OCI-LY3 (cell line): Measurements from ENCODE around the gene ACIN1.

Experiments used
- H2AFZ ChIP-seq: fragments of 200-600, 300-600 bp; shearing (Covaris generic); 2 replicates; pipeline ENCODE4 v1.6.0; 2014; ENCODE audit warnings: antibody characterized with exemption, low read depth, low read length
- H3K27ac ChIP-seq: fragments of 200-600, 300-600 bp; sonication (generic); 2 replicates; pipeline ENCODE4 v1.5.1; 2014; ENCODE audit warnings: mild to moderate bottlenecking, low read length, moderate library complexity, mixed read lengths
- H3K27me3 ChIP-seq: fragments of 200-600, 300-600 bp; sonication (generic); 2 replicates; pipeline ENCODE4 v1.6.1; 2014; ENCODE audit warnings: low read depth, low read length, mixed read lengths
- H3K36me3 ChIP-seq: fragments of 200-600, 300-600 bp; sonication (generic); replicated peaks from 2 replicates; pipeline ENCODE3; 2014; ENCODE audit warnings: low read depth, low read length, mixed read lengths
- H3K4me1 ChIP-seq: fragments of 300-600, 200-600 bp; sonication (generic); 2 replicates; pipeline ENCODE4 v1.6.1; 2014; ENCODE audit warnings: low read length, mixed read lengths
- H3K4me2 ChIP-seq: fragments of 200-600, 300-600 bp; sonication (generic); 2 replicates; pipeline ENCODE4 v1.6.1; 2014; ENCODE audit warnings: low read length, mixed read lengths
- H3K4me3 ChIP-seq: fragments of 300-600, 200-600 bp; sonication (generic); 2 replicates; pipeline ENCODE4 v1.5.1; 2014; ENCODE audit warnings: antibody characterized with exemption, mild to moderate bottlenecking, low read length, moderate library complexity
- H3K79me2 ChIP-seq: fragments of 300-600, 200-600 bp; shearing (Covaris generic); 2 replicates; pipeline ENCODE4 v1.6.1; 2014; ENCODE audit warnings: mild to moderate bottlenecking, low read length, mixed read lengths
- H3K9ac ChIP-seq: fragments of 300-600, 200-600 bp; shearing (Covaris generic); 2 replicates; pipeline ENCODE4 v1.6.0; 2014; ENCODE audit warnings: mild to moderate bottlenecking, low read length, moderate library complexity
- H3K9me3 ChIP-seq: fragments of 200-600, 300-600 bp; shearing (Covaris generic); 2 replicates; pipeline ENCODE4 v1.6.1; 2014; ENCODE audit warnings: low read length, mixed read lengths; ENCODE audit not compliant: insufficient read depth
- H4K20me1 ChIP-seq: fragments of 200-600, 300-600 bp; sonication (generic); 2 replicates; pipeline ENCODE4 v1.6.1; 2016; ENCODE audit warnings: low read length, mixed read lengths; ENCODE audit not compliant: insufficient read depth
- EZH2phosphoT487 ChIP-seq: fragments of 200-600 bp; shearing (Covaris generic); IDR thresholded peaks from 2 replicates; pipeline ENCODE4 v1.6.1; 2018; ENCODE audit warnings: antibody characterized with exemption, mixed run types, low read depth
- TF ChIP-seq, protein P1 (sequence below): fragments of 200-600, 300-600 bp; sonication (generic); IDR thresholded peaks from 2 replicates; pipeline ENCODE4 v1.5.1; 2014; ENCODE audit warnings: antibody characterized with exemption, low read length, low read depth

ACIN1 gene

DNA sequence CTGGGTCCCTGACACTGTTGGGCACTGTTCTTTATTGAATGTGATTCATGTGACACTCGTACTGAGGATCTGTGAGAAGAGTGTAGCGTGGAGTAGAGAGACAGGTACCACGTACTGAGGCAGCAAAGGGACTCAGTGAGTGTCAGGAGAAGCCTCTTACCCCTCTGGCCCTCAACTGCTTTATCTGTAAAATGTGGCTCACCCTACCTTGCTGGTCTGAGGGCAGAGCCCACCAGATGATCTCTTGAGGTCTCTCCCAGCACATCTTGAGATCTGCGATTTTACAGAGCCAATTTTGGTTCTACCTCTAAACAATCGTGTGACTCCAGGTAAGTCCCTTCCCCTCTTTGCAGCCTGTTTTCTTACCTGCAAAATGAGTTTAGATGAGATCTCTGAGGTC lies 21.0 kb upstream of the ACIN1 start:
- no peak for TF ChIP-seq EZH2phosphoT487
- TF ChIP-seq, protein P1, sequence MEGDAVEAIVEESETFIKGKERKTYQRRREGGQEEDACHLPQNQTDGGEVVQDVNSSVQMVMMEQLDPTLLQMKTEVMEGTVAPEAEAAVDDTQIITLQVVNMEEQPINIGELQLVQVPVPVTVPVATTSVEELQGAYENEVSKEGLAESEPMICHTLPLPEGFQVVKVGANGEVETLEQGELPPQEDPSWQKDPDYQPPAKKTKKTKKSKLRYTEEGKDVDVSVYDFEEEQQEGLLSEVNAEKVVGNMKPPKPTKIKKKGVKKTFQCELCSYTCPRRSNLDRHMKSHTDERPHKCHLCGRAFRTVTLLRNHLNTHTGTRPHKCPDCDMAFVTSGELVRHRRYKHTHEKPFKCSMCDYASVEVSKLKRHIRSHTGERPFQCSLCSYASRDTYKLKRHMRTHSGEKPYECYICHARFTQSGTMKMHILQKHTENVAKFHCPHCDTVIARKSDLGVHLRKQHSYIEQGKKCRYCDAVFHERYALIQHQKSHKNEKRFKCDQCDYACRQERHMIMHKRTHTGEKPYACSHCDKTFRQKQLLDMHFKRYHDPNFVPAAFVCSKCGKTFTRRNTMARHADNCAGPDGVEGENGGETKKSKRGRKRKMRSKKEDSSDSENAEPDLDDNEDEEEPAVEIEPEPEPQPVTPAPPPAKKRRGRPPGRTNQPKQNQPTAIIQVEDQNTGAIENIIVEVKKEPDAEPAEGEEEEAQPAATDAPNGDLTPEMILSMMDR = no peak

DNA sequence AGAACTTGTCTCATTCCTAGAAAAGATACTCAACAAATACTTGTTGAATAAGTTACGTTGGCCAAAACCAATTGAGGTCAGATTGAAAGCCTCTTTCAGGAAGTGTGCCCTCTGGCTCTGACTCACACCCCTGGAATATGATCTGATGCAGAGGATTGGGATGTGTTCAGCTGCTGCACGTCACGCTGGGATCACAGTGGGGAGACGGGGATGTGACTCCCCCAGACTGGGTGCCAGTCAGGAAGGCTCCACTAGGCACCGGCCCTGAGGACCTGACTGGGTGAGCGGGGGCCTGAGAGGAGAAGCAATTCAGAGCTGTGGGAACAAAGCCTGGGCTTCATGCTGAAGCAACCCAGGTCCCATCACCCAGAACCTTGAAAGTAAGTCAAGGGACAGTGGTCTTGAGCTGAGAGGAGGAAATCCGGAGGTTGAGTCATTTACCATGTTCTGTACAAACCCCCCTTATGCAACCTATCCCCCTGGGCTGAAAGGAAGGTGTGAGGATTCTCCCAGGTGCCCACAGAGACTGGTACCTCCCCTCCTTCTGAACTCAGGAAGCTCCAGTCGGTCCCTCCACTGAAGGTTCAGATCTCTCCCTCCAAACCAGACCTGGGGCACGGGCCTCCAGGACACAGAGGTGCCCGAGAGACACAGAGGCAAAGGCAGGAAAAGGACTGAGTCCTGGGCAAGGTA lies 20.2 kb upstream of the ACIN1 start:
- no peaks in the 10 kb centered on the region for H3K9me3 ChIP-seq
- H3K27ac ChIP-seq = no peak overlapping the region
- TF ChIP-seq, protein P1 = no peak
- H3K4me2 ChIP-seq = no peak overlapping the region
- H3K9ac ChIP-seq = no peak overlapping the region
- peaks cover 44% of the 10 kb centered on the region for H3K27me3 ChIP-seq
- H3K79me2 ChIP-seq = no peaks in the 10 kb centered on the region
- peaks cover 13% of the 10 kb centered on the region for H3K4me1 ChIP-seq
- H3K36me3 ChIP-seq = no peaks in the 10 kb centered on the region
- no peak overlapping the region for H2AFZ ChIP-seq
- H4K20me1 ChIP-seq = no peaks in the 10 kb centered on the region
- no peak overlapping the region for H3K4me3 ChIP-seq

More for the DNA sequence above, 21.0 kb upstream of the ACIN1 start:
- Histone ChIP-seq H3K27me3 (peaks cover 39% of the 10 kb centered on the region), H3K9me3 (no peaks in the 10 kb centered on the region), H3K79me2 (no peaks in the 10 kb centered on the region), H3K27ac (no peak overlapping the region), H3K36me3 (no peaks in the 10 kb centered on the region), H3K4me2 (no peak overlapping the region), H3K4me1 (peaks cover 19% of the 10 kb centered on the region), H3K4me3 (no peak overlapping the region), H4K20me1 (no peaks in the 10 kb centered on the region), H3K9ac (no peak overlapping the region), H2AFZ (no peak overlapping the region)

DNA sequence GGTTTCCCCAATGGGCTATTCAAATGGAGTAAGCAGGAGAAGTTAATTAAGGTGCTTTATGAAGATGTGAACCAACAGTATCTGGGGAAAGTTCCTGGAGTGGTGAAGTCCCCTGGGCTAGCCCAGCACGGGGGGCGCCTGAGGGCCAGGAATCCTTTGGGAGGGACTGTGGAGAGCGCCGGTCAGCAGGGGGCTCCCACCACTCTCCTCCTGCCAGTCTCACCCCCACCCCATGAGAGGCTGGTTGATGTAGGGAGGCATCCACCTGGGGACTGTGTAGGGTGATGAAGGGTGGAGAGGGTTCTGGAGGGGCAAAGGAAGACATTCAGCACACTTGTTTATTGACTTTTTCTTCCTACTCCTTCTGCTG lies 19.7 kb upstream of the ACIN1 start:
- peaks cover 7% of the 10 kb centered on the region for H3K4me1 ChIP-seq
- H3K4me3 ChIP-seq = no peak overlapping the region
- H3K79me2 ChIP-seq = no peaks in the 10 kb centered on the region
- H3K27me3 ChIP-seq = peaks cover 50% of the 10 kb centered on the region
- no peaks in the 10 kb centered on the region for H3K36me3 ChIP-seq
- H2AFZ ChIP-seq = no peak overlapping the region
- TF ChIP-seq EZH2phosphoT487 = no peak
- TF ChIP-seq, protein P1 = no peak
- no peak overlapping the region for H3K4me2 ChIP-seq
- no peak overlapping the region for H3K27ac ChIP-seq
- no peaks in the 10 kb centered on the region for H4K20me1 ChIP-seq
- no peak overlapping the region for H3K9ac ChIP-seq
- H3K9me3 ChIP-seq = no peaks in the 10 kb centered on the region

- Histone ChIP-seq H3K9ac (no peak overlapping the region), H2AFZ (no peak overlapping the region), H3K4me2 (no peak overlapping the region), H3K27me3 (peaks cover 51% of the 10 kb centered on the region), H3K79me2 (no peaks in the 10 kb centered on the region), H3K9me3 (no peaks in the 10 kb centered on the region), H3K27ac (no peak overlapping the region), H3K4me3 (no peak overlapping the region), H3K36me3 (no peaks in the 10 kb centered on the region), H3K4me1 (peaks cover 6% of the 10 kb centered on the region), H4K20me1 (no peaks in the 10 kb centered on the region)
- no peak for TF ChIP-seq EZH2phosphoT487
- TF ChIP-seq, protein P1 = no peak
Measured at GRCh38 chr14:23114120-23114458, 19.2 kb upstream of the ACIN1 start.
